GM12878 (cell line): ENCODE results near the gene MIOS.

Source experiments
- CREB1 ChIP-seq: IDR thresholded peaks from 2 replicates; pipeline ENCODE4 v1.6.1; 2012; ENCODE audit warnings: low read depth, mild to moderate bottlenecking, inconsistent platforms
- HDAC2 ChIP-seq: fragments of 200-600 bp; sonication (generic); IDR thresholded peaks from 2 replicates; pipeline ENCODE4 v1.6.1; 2017
- SREBF2 ChIP-seq: IDR thresholded peaks from 2 replicates; pipeline ENCODE4 v1.6.1; 2012; ENCODE audit warnings: mild to moderate bottlenecking, low read length
- ZNF24 ChIP-seq: fragments of 450-650 bp; IDR thresholded peaks from 2 replicates; pipeline ENCODE4 v1.6.1; 2017; ENCODE audit warnings: antibody characterized with exemption, mild to moderate bottlenecking

GRCh38 chr7:7542251-7542835, 24.3 kb upstream of the MIOS start:
- TF ChIP-seq ZNF24 (no peak), HDAC2 (no peak), SREBF2 (no peak), CREB1 (no peak)
